ENCODE results near the gene TNFRSF4.

GRCh38 chr1:1232208-1232795, 18.3 kb upstream of the TNFRSF4 start, which contains the start of gene B3GALT6:
- TF ChIP-seq CTCF (IDR thresholded peaks at IDR 0.05) (no peak), EZH2 (IDR thresholded peaks at IDR 0.05; ENCODE audit: borderline replicate concordance, insufficient read depth, low read depth, low read length, poor library complexity, severe bottlenecking) (no peak)
